ENCODE results near the gene CACNA2D3.

Gene CACNA2D3

DNA sequence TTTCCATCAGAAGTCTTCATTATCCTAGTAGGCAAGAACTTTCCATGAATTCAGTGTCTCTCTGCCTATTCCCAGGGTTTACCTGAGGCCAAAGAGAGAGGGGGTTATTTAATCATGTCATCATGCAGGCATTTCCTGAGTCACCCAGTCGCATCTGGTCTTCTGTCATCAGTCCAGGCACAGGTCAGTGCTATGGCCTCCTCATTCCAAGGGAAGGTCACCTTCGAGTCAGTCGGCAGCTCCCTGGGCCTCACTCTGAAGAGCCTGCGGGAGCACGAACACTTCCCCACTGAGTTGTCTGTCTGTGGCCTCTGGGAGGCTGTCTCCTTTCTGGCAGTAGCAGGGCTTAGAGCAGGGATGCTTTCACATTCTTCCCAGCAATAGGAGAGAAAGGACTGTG lies 831.7 kb downstream of the CACNA2D3 start:
- no peak overlapping the region for H3K4me3 ChIP-seq (ENCODE audit: low read length)
- peak; percentile 44 for DNase-seq (ENCODE audit: low read depth)
- no peak for TF ChIP-seq CTCF (IDR thresholded peaks at IDR 0.05; ENCODE audit: insufficient read depth, low read depth, low read length, missing control alignments)

DNA sequence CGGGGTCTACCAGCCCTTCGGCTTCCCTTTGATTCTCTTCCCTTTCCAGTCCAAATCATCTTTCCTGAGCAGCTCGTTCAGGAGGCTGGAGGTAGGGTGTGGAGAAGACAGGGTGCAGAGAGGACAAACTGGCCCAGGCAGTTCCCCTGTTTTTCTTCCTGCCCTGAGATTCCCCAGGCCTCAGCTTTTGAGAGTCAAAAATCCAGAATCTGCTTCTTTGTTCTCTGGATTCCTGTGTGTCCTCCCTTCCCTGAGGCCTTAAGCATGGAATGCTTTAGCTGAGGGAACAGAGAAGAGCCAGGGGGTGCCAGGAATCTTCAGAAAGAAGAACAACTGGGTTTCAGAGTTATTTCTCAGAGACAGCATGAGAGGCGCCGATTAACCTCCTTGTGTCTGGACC lies 832.2 kb downstream of the CACNA2D3 start:
- TF ChIP-seq CTCF (IDR thresholded peaks at IDR 0.05; ENCODE audit: insufficient read depth, low read depth, low read length, missing control alignments), result no peak
- no peak for DNase-seq (ENCODE audit: low read depth)
- H3K4me3 ChIP-seq (ENCODE audit: low read length), result no peak overlapping the region

- no peak overlapping the region for H3K4me3 ChIP-seq (ENCODE audit: low read length)
- TF ChIP-seq CTCF (IDR thresholded peaks at IDR 0.05; ENCODE audit: insufficient read depth, low read depth, low read length, missing control alignments), result no peak
- DNase-seq (ENCODE audit: low read depth), result no peak
Measured at GRCh38 chr3:54955496-54955895, 833.1 kb downstream of the CACNA2D3 start.

DNA sequence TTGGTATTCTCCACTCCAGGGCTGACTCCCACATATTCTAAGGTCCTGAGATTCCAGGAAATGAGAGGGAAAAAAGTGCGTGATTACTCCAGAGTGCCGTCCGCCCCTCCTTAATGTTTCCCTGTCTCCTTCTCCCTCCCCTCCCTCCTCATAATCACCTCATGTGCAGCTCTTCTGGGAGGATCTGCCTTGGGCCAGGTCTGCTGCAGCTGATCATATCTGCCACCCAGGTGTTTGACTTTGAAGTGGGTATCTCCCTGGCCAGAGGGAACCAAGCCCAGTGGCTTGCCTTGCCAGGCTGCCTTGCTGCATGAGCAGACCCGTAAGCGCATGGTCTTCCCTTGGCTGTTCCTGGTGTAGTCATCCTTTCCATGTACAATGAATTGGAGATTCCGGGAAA lies 833.6 kb downstream of the CACNA2D3 start:
- DNase-seq (ENCODE audit: low read depth), result no peak
- no peak for TF ChIP-seq CTCF (IDR thresholded peaks at IDR 0.05; ENCODE audit: insufficient read depth, low read depth, low read length, missing control alignments)
- no peak overlapping the region for H3K4me3 ChIP-seq (ENCODE audit: low read length)

- no peak for TF ChIP-seq CTCF (IDR thresholded peaks at IDR 0.05; ENCODE audit: insufficient read depth, low read depth, low read length, missing control alignments)
- no peak overlapping the region for H3K4me3 ChIP-seq (ENCODE audit: low read length)
- no peak for DNase-seq (ENCODE audit: low read depth)
Measured at GRCh38 chr3:54957711-54958110, 835.4 kb downstream of the CACNA2D3 start.

DNA sequence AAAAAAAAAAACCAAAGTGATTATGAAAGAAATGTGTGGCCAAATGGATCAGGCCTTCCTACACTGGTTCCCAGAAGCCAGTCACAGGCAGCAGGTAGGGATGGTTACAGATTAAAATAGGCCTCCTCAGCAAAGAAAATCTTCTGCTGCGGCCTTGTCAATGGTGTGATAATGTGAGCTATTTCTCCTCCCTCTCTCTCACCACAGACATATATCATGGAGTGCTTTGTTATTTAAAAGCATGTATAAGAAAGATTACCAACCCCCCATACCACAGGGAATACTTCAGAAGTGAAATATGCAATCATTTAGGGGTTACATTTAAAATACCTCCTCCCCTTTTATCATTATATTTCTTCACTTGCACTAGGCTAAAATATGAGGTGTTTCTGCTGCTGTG lies 837.7 kb downstream of the CACNA2D3 start:
- H3K4me3 ChIP-seq (ENCODE audit: low read length), result no peak overlapping the region
- no peak for DNase-seq (ENCODE audit: low read depth)
- no peak for TF ChIP-seq CTCF (IDR thresholded peaks at IDR 0.05; ENCODE audit: insufficient read depth, low read depth, low read length, missing control alignments)

DNA sequence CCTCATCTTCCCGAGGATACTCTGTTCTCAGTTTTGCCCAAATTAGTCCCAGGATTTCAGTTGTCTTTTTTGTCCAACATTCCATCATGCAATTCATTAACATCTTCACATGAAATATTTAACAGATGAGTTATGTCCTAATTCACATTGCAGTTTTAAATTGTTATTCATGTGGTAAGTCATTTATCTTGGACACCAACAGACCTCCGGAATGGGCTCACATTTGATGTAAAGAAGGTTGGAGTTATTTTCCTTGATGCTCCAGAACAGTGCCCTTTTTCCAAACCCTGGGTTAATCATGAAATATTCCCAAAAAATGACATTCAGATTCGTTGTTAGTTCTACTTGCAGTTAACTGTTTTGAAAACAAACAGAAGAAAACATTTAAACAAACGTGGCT lies 838.3 kb downstream of the CACNA2D3 start:
- DNase-seq (ENCODE audit: low read depth), result no peak
- no peak overlapping the region for H3K4me3 ChIP-seq (ENCODE audit: low read length)
- no peak for TF ChIP-seq CTCF (IDR thresholded peaks at IDR 0.05; ENCODE audit: insufficient read depth, low read depth, low read length, missing control alignments)

All from epithelial cell of esophagus (primary cell).